Measurements from ENCODE around the gene CDC7.

CDC7 gene

GRCh38 chr1:91500756-91501522, at the start of gene CDC7:
TSS of gene CDC7 (plus strand) at chr1:91500851. CDS start at chr1:91501717, 866 bp downstream.
- TF ChIP-seq RAD21 (IDR thresholded peaks at IDR 0.05; ENCODE audit: low read depth) (peak; percentile 34; the same call in 1 of the 2 replicates), TCF12 (IDR thresholded peaks at IDR 0.05; ENCODE audit: low read depth) (peak; percentile 51; the same call in 1 of the 2 replicates), TEAD4 (IDR thresholded peaks at IDR 0.05) (peak; percentile 48), REST (IDR thresholded peaks at IDR 0.05; ENCODE audit: low read depth) (no peak), FOXM1 (IDR thresholded peaks at IDR 0.05; ENCODE audit: borderline replicate concordance, low read depth) (no peak), ZBTB7A (IDR thresholded peaks at IDR 0.05; ENCODE audit: low read depth) (peak; percentile 88), CREB1 (IDR thresholded peaks at IDR 0.05; ENCODE audit: low read depth) (no peak), CEBPB (IDR thresholded peaks at IDR 0.05) (peak; percentile 99), MAX (IDR thresholded peaks at IDR 0.05) (peak; percentile 86), EP300 (IDR thresholded peaks at IDR 0.05; ENCODE audit: borderline replicate concordance) (0 out of 2 replicates have a peak, but pooled peaks have one; percentile 23), NFIC (IDR thresholded peaks at IDR 0.05) (peak; percentile 47; the same call in 1 of the 2 replicates), YY1 (IDR thresholded peaks at IDR 0.05; ENCODE audit: low read depth) (peak; percentile 30; the same call in 1 of the 2 replicates), EGR1 (IDR thresholded peaks at IDR 0.05) (peak; percentile 70), TAF1 (IDR thresholded peaks at IDR 0.05; ENCODE audit: low read depth) (peak; percentile 81), USF1 (IDR thresholded peaks at IDR 0.05) (no peak)

GRCh38 chr1:91454136-91454535, 46.5 kb upstream of the CDC7 start:
- no peak for TF ChIP-seq TCF12 (IDR thresholded peaks at IDR 0.05; ENCODE audit: low read depth)
- no peak for TF ChIP-seq ZBTB7A (IDR thresholded peaks at IDR 0.05; ENCODE audit: low read depth)
- no peak for TF ChIP-seq USF1 (IDR thresholded peaks at IDR 0.05)
- TF ChIP-seq YY1 (IDR thresholded peaks at IDR 0.05; ENCODE audit: low read depth), result no peak
- no peak for TF ChIP-seq CEBPB (IDR thresholded peaks at IDR 0.05)

- TF ChIP-seq TEAD4 (IDR thresholded peaks at IDR 0.05) (no peak), EP300 (IDR thresholded peaks at IDR 0.05; ENCODE audit: borderline replicate concordance) (no peak), CREB1 (IDR thresholded peaks at IDR 0.05; ENCODE audit: low read depth) (no peak), CEBPB (IDR thresholded peaks at IDR 0.05) (no peak), ZBTB7A (IDR thresholded peaks at IDR 0.05; ENCODE audit: low read depth) (no peak), FOXM1 (IDR thresholded peaks at IDR 0.05; ENCODE audit: borderline replicate concordance, low read depth) (no peak), RAD21 (IDR thresholded peaks at IDR 0.05; ENCODE audit: low read depth) (no peak), EGR1 (IDR thresholded peaks at IDR 0.05) (no peak), YY1 (IDR thresholded peaks at IDR 0.05; ENCODE audit: low read depth) (no peak), TCF12 (IDR thresholded peaks at IDR 0.05; ENCODE audit: low read depth) (no peak), MAX (IDR thresholded peaks at IDR 0.05) (no peak), TAF1 (IDR thresholded peaks at IDR 0.05; ENCODE audit: low read depth) (no peak), NFIC (IDR thresholded peaks at IDR 0.05) (no peak), USF1 (IDR thresholded peaks at IDR 0.05) (no peak), REST (IDR thresholded peaks at IDR 0.05; ENCODE audit: low read depth) (no peak)
These were observed 45.3 kb upstream of the CDC7 start for GRCh38 chr1:91455334-91455733.

- TF ChIP-seq EP300 (IDR thresholded peaks at IDR 0.05; ENCODE audit: borderline replicate concordance), result no peak
- TF ChIP-seq FOXM1 (IDR thresholded peaks at IDR 0.05; ENCODE audit: borderline replicate concordance, low read depth), result no peak
- no peak for TF ChIP-seq USF1 (IDR thresholded peaks at IDR 0.05)
- no peak for TF ChIP-seq TEAD4 (IDR thresholded peaks at IDR 0.05)
- no peak for TF ChIP-seq CREB1 (IDR thresholded peaks at IDR 0.05; ENCODE audit: low read depth)
- TF ChIP-seq CEBPB (IDR thresholded peaks at IDR 0.05), result no peak
- no peak for TF ChIP-seq TCF12 (IDR thresholded peaks at IDR 0.05; ENCODE audit: low read depth)
- TF ChIP-seq RAD21 (IDR thresholded peaks at IDR 0.05; ENCODE audit: low read depth), result no peak
- TF ChIP-seq REST (IDR thresholded peaks at IDR 0.05; ENCODE audit: low read depth), result no peak
- no peak for TF ChIP-seq ZBTB7A (IDR thresholded peaks at IDR 0.05; ENCODE audit: low read depth)
- TF ChIP-seq NFIC (IDR thresholded peaks at IDR 0.05), result no peak
- no peak for TF ChIP-seq MAX (IDR thresholded peaks at IDR 0.05)
- no peak for TF ChIP-seq EGR1 (IDR thresholded peaks at IDR 0.05)
- TF ChIP-seq TAF1 (IDR thresholded peaks at IDR 0.05; ENCODE audit: low read depth), result no peak
- no peak for TF ChIP-seq YY1 (IDR thresholded peaks at IDR 0.05; ENCODE audit: low read depth)
These were observed 44.8 kb upstream of the CDC7 start for GRCh38 chr1:91455896-91456295.

Data from Ishikawa (cell line).